Right lobe of liver (tissue), 6 donors: ENCODE results near the gene ELP5. TPM values are rescaled to one million over a fixed set of nuclear protein-coding genes. Genes with fewer than 3 reads are reported as not detected.
A peak's percentile ranks its signal among the peaks of the same experiment; 100 is the strongest.

Experiments used
- ATAC-seq, 4 donors: fragments of 200-7000 bp; cut with Tn5 transposase; one replicate each; pipeline ENCODE4 v1.9.1; 2020; ENCODE audit warnings: mild to moderate bottlenecking in 4 of 4, moderate library complexity in 4 of 4
- DNase-seq, 3 donors: peaks; one replicate each; pipeline ENCODE4 v3.0.0-alpha.2; 2020
- H3K27ac ChIP-seq, 3 donors: fragments of 200-600 bp; one replicate each; pipeline ENCODE4 v1.8.0; 2022
- H3K27me3 ChIP-seq, 2 donors: fragments of 200-600 bp; one replicate each; pipeline ENCODE4 v1.8.0; 2022
- H3K36me3 ChIP-seq, 4 donors: fragments of 200-600 bp; sonication (generic) in 1 of 4; one replicate each; pipeline versions ENCODE4 v1.5.1 to v1.8.0; 2017 to 2022; ENCODE audit warnings: control low read depth in 1 of 4
- H3K4me1 ChIP-seq, 4 donors: fragments of 200-600 bp; sonication (generic) in 1 of 4; one replicate each; pipeline versions ENCODE4 v1.5.1 to v1.8.0; 2017 to 2022; ENCODE audit warnings: control low read depth in 1 of 4
- H3K4me3 ChIP-seq, 3 donors: fragments of 200-600 bp; one replicate each; pipeline ENCODE4 v1.8.0; 2022
- H3K9me3 ChIP-seq, 4 donors: fragments of 200-600 bp; sonication (generic) in 1 of 4; one replicate each; pipeline versions ENCODE4 v1.5.1 to v1.8.0; 2017 to 2022; ENCODE audit warnings: control low read depth in 1 of 4
- POLR2A ChIP-seq: fragments of 450-650 bp; IDR thresholded peaks from one replicate; pipeline ENCODE4 v1.6.1; 2017; ENCODE audit warnings: antibody characterized with exemption, mild to moderate bottlenecking
- WGBS: methylation state at CpG from one replicate; pipeline ENCODE4 v1.1.6; 2018; ENCODE audit warnings: low coverage, low lambda C conversion rate; ENCODE audit not compliant: insufficient coverage; ENCODE audit errors: missing lambda C conversion rate; 5-methylcytosine and 5-hydroxymethylcytosine counted together
- intact Hi-C, 2 donors: fragments of 100-400 bp; cut with DNase I; formaldehyde crosslinking; loops; one replicate each; pipeline versions ENCODE4 v1.11.2 to v1.14.1; 2022
- total RNA-seq, 6 experiments: library from RNA; depleted of rRNA in 2 of 6; stranded (reverse); fragments of >200 nt in 2 of 6; fragmentation: NEBNext Ultra II Directional in 3 of 6; extraction: Animal tissue kit (Norgen Biotek cat#: 25700) in 3 of 6; gene quantifications; one replicate each; pipeline versions ENCODE4 v1.1.0 to v1.2.4, GENCODE V29; 2016 to 2023
- TF ChIP-seq, protein P1 (sequence below), 4 donors: fragments of 200-600 bp in 3 of 4; fragments of 450-650 bp in 1 of 4; IDR thresholded peaks; one replicate each; pipeline versions ENCODE4 v1.5.1 to v1.8.0; 2016 to 2022; ENCODE audit warnings: antibody characterized with exemption in 4 of 4, mild to moderate bottlenecking in 2 of 4
- donor health status: DM: no; HTN: yes; CAD: no.
- donor health status: DM: no; HTN: no; CAD: no.
- donor health status: DM: no; HTN: no; CAD: no.
- donor health status: DM: no; HTN: yes; CAD: no.
- donor health status: DM: no; HTN: yes; CAD: no.

ELP5 gene
- total RNA-seq, 6 experiments from 2014 or later = 14.2 to 29.6 (median 22.9) TPM

DNA sequence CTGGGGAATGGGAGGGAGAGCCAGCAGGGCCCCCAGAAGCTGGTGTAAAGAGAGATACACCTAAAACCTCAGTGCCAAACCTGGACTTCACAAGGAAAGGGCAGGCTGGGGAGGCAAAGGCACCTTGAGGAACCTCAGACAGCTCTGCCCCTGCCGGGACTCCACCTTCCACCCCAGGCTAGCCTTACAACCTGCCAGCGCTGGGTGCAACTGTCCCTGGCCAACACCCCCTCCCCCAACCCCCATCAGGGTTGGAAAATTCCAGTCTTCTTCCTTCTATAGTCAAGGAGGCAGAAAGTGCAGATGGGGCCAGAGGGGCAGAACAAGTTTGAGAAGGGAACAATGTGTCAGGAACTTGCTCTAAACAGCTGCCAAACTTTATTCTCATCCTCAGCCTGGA lies 40.2 kb downstream of the ELP5 start:
- DNase-seq (no peak), ATAC-seq (no peak)
- TF ChIP-seq POLR2A = no peak
- TF ChIP-seq, protein P1, sequence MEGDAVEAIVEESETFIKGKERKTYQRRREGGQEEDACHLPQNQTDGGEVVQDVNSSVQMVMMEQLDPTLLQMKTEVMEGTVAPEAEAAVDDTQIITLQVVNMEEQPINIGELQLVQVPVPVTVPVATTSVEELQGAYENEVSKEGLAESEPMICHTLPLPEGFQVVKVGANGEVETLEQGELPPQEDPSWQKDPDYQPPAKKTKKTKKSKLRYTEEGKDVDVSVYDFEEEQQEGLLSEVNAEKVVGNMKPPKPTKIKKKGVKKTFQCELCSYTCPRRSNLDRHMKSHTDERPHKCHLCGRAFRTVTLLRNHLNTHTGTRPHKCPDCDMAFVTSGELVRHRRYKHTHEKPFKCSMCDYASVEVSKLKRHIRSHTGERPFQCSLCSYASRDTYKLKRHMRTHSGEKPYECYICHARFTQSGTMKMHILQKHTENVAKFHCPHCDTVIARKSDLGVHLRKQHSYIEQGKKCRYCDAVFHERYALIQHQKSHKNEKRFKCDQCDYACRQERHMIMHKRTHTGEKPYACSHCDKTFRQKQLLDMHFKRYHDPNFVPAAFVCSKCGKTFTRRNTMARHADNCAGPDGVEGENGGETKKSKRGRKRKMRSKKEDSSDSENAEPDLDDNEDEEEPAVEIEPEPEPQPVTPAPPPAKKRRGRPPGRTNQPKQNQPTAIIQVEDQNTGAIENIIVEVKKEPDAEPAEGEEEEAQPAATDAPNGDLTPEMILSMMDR (IDR thresholded peaks at IDR 0.05) = no peak
- Histone ChIP-seq H3K9me3 (no peaks in the 10 kb centered on the region), H3K27me3 (no peaks in the 10 kb centered on the region), H3K4me3 (no peak overlapping the region), H3K27ac (no peak overlapping the region), H3K36me3 (no peaks in the 10 kb centered on the region), H3K4me1 (peaks cover 0 to 13% (median 2%) of the 10 kb centered on the region in 4 donors)
- intact Hi-C loops = no loop called here
- no CpG with 5 or more reads among the region's 2 CpGs for WGBS

DNA sequence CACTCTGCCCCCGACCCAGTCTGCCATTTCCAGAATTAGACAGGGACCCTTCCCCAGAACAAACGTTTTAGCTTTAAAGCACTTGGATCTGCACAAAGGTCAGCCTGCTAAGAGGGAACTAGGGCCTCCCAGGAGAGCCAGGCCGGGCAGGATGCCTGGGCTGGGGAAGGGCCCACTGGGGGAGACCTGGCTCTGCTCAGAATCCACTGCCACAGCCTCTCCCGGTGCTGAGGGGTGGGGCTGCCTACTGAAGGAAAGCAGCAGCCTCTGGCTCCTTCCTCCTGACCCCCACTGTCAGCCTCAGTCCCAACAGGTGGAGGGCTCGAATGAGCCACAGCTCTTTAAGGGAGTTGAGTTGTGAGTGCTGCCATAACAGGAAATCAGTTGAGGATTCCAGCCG lies 40.7 kb downstream of the ELP5 start:
- Histone ChIP-seq H3K4me1 (peaks cover 0 to 13% (median 2%) of the 10 kb centered on the region in 4 donors), H3K9me3 (no peaks in the 10 kb centered on the region), H3K27ac (no peak overlapping the region), H3K4me3 (no peak overlapping the region), H3K36me3 (no peaks in the 10 kb centered on the region), H3K27me3 (no peaks in the 10 kb centered on the region)
- intact Hi-C loops = no loop called here
- ATAC-seq = no peak
- no peak for TF ChIP-seq POLR2A
- TF ChIP-seq, protein P1 (IDR thresholded peaks at IDR 0.05) = no peak
- 50% methylated on average over 2 of the region's 6 CpGs for WGBS
- DNase-seq = no peak

DNA sequence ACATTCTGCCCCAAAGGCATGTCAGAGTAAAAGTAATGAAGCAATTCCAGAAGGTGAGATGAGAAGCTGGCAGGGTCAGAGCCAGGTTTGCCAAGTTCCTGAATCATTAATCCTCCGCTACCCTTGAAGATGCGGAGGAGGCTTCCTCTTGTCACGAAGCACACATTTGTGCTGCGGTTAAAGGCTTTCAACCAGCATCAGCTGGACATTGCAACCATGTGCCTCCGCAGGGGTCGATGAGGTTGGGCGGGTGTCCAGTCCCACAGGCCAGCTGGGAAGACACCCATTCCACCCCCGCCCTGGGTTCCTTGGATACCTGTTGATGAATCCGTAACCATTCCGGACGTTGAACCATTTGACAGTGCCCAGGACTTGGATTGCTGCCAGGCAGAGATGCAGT lies 41.1 kb downstream of the ELP5 start:
- ATAC-seq = no peak
- Histone ChIP-seq H3K4me3 (no peak overlapping the region), H3K4me1 (peaks cover 0 to 13% (median 2%) of the 10 kb centered on the region in 4 donors), H3K36me3 (no peaks in the 10 kb centered on the region), H3K9me3 (no peaks in the 10 kb centered on the region), H3K27ac (no peak overlapping the region), H3K27me3 (no peaks in the 10 kb centered on the region)
- WGBS = 67% methylated on average over 3 of the region's 11 CpGs
- no peak for DNase-seq
- intact Hi-C loops = no loop called here
- no peak for TF ChIP-seq POLR2A
- TF ChIP-seq, protein P1 (IDR thresholded peaks at IDR 0.05) = no peak

DNA sequence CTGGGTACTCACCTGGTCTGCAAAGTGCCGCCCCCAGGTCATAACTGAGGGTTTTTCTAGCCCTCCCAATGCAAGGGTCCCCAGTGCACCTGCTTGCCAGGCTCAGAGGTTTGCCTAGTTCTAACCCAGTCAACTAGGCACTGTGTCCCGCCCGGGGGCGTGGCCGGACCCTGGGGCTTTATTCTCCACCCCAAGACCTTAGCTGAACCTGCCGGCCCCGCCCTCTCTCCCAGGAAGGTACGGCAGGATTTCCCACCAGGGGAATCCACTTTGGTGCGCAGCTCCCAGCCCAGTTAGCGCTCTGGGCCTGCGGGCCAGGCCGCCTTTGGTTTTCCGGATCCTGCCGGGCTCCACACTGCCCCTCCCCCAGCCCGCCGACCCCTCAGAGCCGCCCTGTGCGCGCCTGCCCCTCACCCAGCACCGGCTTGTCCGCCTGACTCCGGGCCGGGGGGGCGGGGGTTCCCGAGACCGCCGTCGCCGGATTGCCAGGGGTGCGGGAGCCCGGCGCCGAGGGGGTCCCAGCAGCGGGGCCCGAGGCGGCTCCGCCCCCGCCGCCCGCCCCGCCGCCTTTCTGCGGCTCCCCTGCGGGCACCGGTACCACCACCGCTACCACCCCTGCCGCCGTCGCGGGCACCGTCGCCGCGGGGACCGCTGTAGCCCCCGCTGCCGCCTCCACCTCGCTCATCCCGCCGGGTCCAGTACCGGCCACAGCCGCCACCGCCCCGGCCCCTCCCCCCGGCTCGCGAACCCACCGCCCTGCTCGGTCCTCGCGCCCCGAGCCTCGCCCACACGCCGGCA lies 42.0 kb downstream of the ELP5 start:
- TF ChIP-seq, protein P1 (IDR thresholded peaks at IDR 0.05) = no peak
- no peak for TF ChIP-seq POLR2A
- peaks cover 0 to 13% (median 2%) of the 10 kb centered on the region in 4 donors for H3K4me1 ChIP-seq
- H3K36me3 ChIP-seq = no peaks in the 10 kb centered on the region
- no peaks in the 10 kb centered on the region for H3K9me3 ChIP-seq
- ATAC-seq (peak; percentile 22 to 54 (median 36)), DNase-seq (no peak)
- H3K27ac ChIP-seq = no peak overlapping the region
- 19% methylated on average over 23 of the region's 75 CpGs for WGBS
- H3K4me3 ChIP-seq = peak overlapping the region in 1 of 3 donors; percentile 21
- no peaks in the 10 kb centered on the region for H3K27me3 ChIP-seq
- intact Hi-C loops = no loop called here
